ENCODE data around the gene WWOX. TPM values are rescaled to one million over a fixed set of nuclear protein-coding genes. Genes with fewer than 3 reads are reported as not detected.

Gene WWOX
- total and polyA plus RNA-seq, 2 donors (not counting 3 experiments of a cell fraction or from before 2014, with no cell fraction given) = 6.2 to 12.5 TPM

GRCh38 chr16:79211586-79211985 is 1112.1 kb downstream of the WWOX start:
- DNase-seq (ENCODE audit: low read depth, low spot score) (no peak), FAIRE-seq (no peak)
- CTCF ChIA-PET = no interaction called here

GRCh38 chr16:79212114-79212791 is 1112.8 kb downstream of the WWOX start:
- Histone ChIP-seq H3K9ac (replicated peaks; ENCODE audit: extremely low read depth, insufficient read depth, low read length) (no peak overlapping the region), H3K79me2 (ENCODE audit: control insufficient read depth, insufficient read depth, low read length) (no peaks in the 10 kb centered on the region), H2AFZ (ENCODE audit: low read depth, low read length) (no peak overlapping the region), H3K9me1 (replicated peaks; ENCODE audit: control insufficient read depth, extremely low read depth, insufficient read depth, low read length) (no peaks in the 10 kb centered on the region), H4K20me1 (replicated peaks; ENCODE audit: control insufficient read depth, extremely low read depth, insufficient read depth, low read length) (no peaks in the 10 kb centered on the region), H3K36me3 (ENCODE audit: control insufficient read depth in 2 of 2, extremely low read depth in 1 of 2, insufficient read depth in 2 of 2, low read length in 2 of 2) (no peaks in the 10 kb centered on the region), H3K4me2 (ENCODE audit: insufficient read depth, low read length) (no peak overlapping the region), H3K27me3 (ENCODE audit: control insufficient read depth in 2 of 2, insufficient read depth in 2 of 2, low read length in 2 of 2) (no peaks in the 10 kb centered on the region), H3K27ac (ENCODE audit: insufficient read depth, low read depth, low read length) (no peak overlapping the region), H3K4me3 (replicated peaks in 1 of 3; ENCODE audit: insufficient read depth in 1 of 3, low read depth in 1 of 3, low read length in 3 of 3) (no peak overlapping the region), H3K4me1 (ENCODE audit: control insufficient read depth, extremely low read depth, insufficient read depth, low read length) (no peaks in the 10 kb centered on the region), H3K9me3 (replicated peaks; ENCODE audit: control insufficient read depth, insufficient read depth, low read length) (peaks cover 5% of the 10 kb centered on the region)
- dilution Hi-C loops (cut with MboI; ENCODE audit: extremely low pct_ligation_motif_present, low sequenced_read_pairs) = no loop called here
- BruUV-seq (replicated peaks) = no TSS peak
- intact Hi-C loops (cut with micrococcal nuclease) = no loop called here
- ChIA-PET CTCF (no interaction called here), POLR2A (no interaction called here)
- DNase-seq (ENCODE audit: low read depth, low spot score) (no peak), FAIRE-seq (no peak)
- TF ChIP-seq EZH2 (IDR thresholded peaks at IDR 0.05; ENCODE audit: borderline replicate concordance, low read depth, low read length, severe bottlenecking) = no peak
- TF ChIP-seq POLR2A (IDR thresholded peaks at IDR 0.05; ENCODE audit: low read depth, low read length) = no peak
- no peak for TF ChIP-seq CTCF (IDR thresholded peaks at IDR 0.05; ENCODE audit: extremely low read depth in 1 of 2, insufficient read depth in 1 of 2, low read depth in 1 of 2, low read length in 2 of 2)
- no peak for TF ChIP-seq POLR2AphosphoS5 (IDR thresholded peaks at IDR 0.05; ENCODE audit: insufficient read depth, low read depth, low read length)

More at GRCh38 chr16:79211586-79211985, 1112.1 kb downstream of the WWOX start:
- Histone ChIP-seq H3K9ac (replicated peaks; ENCODE audit: extremely low read depth, insufficient read depth, low read length) (no peak overlapping the region), H3K79me2 (ENCODE audit: control insufficient read depth, insufficient read depth, low read length) (no peaks in the 10 kb centered on the region), H3K9me3 (replicated peaks; ENCODE audit: control insufficient read depth, insufficient read depth, low read length) (peaks cover 5% of the 10 kb centered on the region), H3K27ac (ENCODE audit: insufficient read depth, low read depth, low read length) (no peak overlapping the region), H3K4me2 (ENCODE audit: insufficient read depth, low read length) (no peak overlapping the region), H4K20me1 (replicated peaks; ENCODE audit: control insufficient read depth, extremely low read depth, insufficient read depth, low read length) (no peaks in the 10 kb centered on the region), H3K36me3 (ENCODE audit: control insufficient read depth in 2 of 2, extremely low read depth in 1 of 2, insufficient read depth in 2 of 2, low read length in 2 of 2) (no peaks in the 10 kb centered on the region), H3K4me1 (ENCODE audit: control insufficient read depth, extremely low read depth, insufficient read depth, low read length) (no peaks in the 10 kb centered on the region), H2AFZ (ENCODE audit: low read depth, low read length) (no peak overlapping the region), H3K27me3 (ENCODE audit: control insufficient read depth in 2 of 2, insufficient read depth in 2 of 2, low read length in 2 of 2) (no peaks in the 10 kb centered on the region), H3K9me1 (replicated peaks; ENCODE audit: control insufficient read depth, extremely low read depth, insufficient read depth, low read length) (no peaks in the 10 kb centered on the region), H3K4me3 (replicated peaks in 1 of 3; ENCODE audit: insufficient read depth in 1 of 3, low read depth in 1 of 3, low read length in 3 of 3) (no peak overlapping the region)
- TF ChIP-seq POLR2AphosphoS5 (IDR thresholded peaks at IDR 0.05; ENCODE audit: insufficient read depth, low read depth, low read length) = no peak
- no peak for TF ChIP-seq EZH2 (IDR thresholded peaks at IDR 0.05; ENCODE audit: borderline replicate concordance, low read depth, low read length, severe bottlenecking)
- no peak for TF ChIP-seq POLR2A (IDR thresholded peaks at IDR 0.05; ENCODE audit: low read depth, low read length)
- TF ChIP-seq FOS (IDR thresholded peaks at IDR 0.05; ENCODE audit: borderline replicate concordance, insufficient read depth, low read length) = no peak
- TF ChIP-seq MAX (IDR thresholded peaks at IDR 0.05; ENCODE audit: insufficient read depth, insufficient read length) = no peak
- intact Hi-C loops (cut with micrococcal nuclease) = no loop called here
- POLR2A ChIA-PET = no interaction called here
- no TSS peak for BruUV-seq (replicated peaks)
- dilution Hi-C loops (cut with MboI; ENCODE audit: extremely low pct_ligation_motif_present, low sequenced_read_pairs) = no loop called here
